HuH-7.5 (cell line): ENCODE results near the gene GCHFR.

ENCODE experiments used
- DNase-seq: peaks from one replicate; pipeline ENCODE4 v3.0.0; 2011; ENCODE audit warnings: low spot score

The GCHFR gene

GRCh38 chr15:40763801-40764628 lies at the start of gene GCHFR:
TSS of gene GCHFR (plus strand) at chr15:40764068. CDS start at chr15:40764181, 113 bp downstream.
- peak; percentile 84 for DNase-seq

GRCh38 chr15:40714144-40714543 lies 49.7 kb upstream of the GCHFR start:
- no peak for DNase-seq

- DNase-seq = no peak
Observed at GRCh38 chr15:40716165-40716564, 47.7 kb upstream of the GCHFR start.

DNA sequence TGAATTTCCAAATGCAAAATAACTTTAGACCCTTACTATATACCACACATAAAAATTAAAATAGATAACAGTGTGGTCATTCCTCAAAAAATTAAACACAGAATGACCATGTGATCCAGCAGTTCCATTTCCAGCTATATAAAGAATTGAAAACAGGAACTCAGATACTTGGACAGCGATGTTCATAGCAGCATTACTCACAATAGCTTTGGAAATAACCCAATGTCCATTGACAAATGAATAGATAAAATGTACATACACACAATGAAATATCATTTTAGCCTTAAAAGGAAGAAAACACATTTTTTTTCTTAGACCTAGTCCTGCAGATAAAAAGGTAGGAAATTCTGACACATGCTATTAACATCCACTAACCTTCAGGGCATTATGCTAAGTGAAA lies 42.2 kb upstream of the GCHFR start:
- no peak for DNase-seq

DNA sequence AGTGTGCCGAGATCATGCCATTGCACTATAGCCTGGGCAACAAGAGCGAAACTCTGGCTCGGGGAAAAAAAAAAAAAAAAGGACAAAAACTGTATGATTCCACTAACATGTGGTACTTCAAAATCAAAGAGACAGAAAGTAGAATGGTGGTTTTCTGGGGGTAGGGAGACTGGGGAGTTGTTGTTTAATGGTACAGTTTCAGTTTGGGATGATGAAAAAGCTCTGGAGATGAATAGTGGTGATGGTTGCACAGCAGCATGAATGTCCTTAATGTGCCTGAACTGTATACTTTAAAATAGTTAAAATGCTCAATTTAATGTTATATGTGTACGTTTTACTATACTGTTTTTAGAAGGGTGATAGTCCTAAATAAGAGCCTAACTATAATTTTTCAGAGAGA lies 41.5 kb upstream of the GCHFR start:
- no peak for DNase-seq

GRCh38 chr15:40722934-40723333 lies 40.9 kb upstream of the GCHFR start:
- no peak for DNase-seq

- no peak for DNase-seq
Observed at GRCh38 chr15:40723919-40724318, 39.9 kb upstream of the GCHFR start.

GRCh38 chr15:40731034-40731433 lies 32.8 kb upstream of the GCHFR start:
- DNase-seq = no peak

DNA sequence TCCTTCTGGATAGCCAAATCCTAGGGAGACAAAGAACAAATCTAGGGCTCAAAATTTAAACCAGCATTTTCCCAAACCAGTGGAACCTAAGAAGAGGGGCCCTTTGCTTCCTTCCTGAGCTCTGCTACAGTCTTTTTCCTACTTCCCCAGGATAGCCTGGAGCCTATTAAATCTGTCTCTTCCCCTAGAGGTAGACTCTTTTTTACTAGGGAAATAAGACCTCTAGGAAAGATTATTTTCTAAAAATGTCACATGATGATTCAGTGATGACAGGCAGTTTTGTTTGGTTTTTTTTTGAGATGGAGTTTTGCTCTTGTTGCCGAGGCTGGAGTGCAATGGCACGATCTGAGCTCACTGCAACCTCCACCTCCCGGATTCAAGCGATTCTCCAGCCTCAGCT lies 27.3 kb upstream of the GCHFR start:
- no peak for DNase-seq

- DNase-seq = no peak
Observed at GRCh38 chr15:40737048-40737447, 26.8 kb upstream of the GCHFR start.

DNA sequence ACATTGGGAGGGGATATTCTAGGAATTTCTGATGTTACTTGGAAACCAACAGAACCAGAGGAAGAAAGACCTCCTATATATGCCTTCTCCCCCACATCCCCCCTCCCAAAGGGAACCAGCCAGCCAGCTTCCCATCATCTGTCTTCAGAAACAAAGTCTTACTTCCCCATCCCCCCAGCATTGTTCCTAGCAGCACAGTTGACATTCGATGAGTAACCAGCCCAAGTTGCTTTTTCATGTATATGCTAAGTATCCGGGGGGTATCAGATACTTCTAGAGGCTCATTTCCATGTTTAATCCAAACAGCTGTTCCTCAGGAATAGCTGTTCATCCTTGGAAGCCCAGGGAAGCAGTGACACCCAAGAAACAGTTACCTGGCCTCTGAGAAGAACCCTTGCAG lies 24.8 kb upstream of the GCHFR start:
- no peak for DNase-seq

DNA sequence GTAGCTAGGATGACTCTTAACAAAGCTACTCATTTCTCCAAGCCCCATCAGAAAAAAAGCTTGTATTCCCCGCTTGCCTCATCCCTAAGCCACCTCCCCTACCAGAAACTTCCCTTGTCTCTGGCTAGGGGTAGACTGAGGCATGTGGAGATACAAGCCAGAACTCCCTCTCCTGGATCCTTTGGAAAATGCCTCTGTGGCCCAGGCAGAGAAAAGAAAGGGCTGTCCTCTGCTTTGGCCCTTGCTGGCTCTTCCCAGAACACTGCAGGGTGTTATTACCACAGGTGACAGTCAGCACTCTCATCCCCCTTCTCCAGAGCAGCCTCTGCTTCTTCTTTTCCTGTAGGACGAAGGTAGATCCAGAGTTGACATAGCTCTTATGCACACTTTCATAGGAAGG lies 24.0 kb upstream of the GCHFR start:
- no peak for DNase-seq

GRCh38 chr15:40743485-40743901 lies 20.4 kb upstream of the GCHFR start:
- DNase-seq = no peak

DNA sequence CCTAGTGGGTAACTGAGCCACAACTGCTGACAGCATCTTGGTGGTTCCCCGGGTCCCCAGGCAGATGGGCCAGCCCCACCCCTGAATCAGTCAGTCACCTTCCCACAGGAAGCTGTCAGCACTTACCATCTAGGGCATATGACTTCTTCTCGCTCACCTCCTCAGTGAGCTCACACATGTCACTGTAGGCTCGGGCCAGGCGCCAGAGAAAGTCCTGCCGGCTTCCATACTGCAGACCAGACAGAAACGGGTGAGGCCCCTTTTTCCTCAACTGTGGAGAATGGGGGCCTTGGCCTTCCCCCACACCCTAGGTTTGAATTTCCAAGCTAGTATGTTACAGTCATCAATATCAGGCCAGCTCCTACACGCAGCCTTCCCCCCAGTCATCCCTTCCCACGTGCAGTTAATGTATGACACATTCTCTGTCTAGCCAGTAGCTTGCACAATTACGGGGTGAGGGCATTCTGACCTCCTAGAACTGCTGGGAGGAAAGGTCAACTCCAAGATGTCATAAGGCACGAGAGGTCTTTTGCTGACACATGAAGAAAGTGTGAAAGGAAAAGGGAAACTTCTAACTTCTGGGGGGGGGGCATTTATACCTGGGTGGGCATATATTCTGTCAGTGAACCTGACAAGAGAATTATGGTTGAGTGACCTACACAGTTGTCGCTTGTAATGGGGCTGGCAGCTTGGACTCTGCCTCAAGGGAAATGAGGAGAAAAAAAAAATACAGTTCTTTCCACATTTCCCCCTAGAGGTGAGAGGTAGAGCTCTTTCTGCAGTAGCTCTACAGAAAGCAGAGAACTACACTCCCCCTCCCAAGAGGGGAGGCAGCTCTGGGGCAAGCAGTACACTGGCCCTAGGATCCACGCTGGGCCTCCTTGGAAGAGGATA lies 19.7 kb upstream of the GCHFR start:
- no peak for DNase-seq

GRCh38 chr15:40744815-40745152 lies 19.1 kb upstream of the GCHFR start:
- DNase-seq = no peak

GRCh38 chr15:40746916-40747418 lies 16.9 kb upstream of the GCHFR start:
- no peak for DNase-seq

- no peak for DNase-seq
Observed at GRCh38 chr15:40747685-40748631, 15.9 kb upstream of the GCHFR start.

DNA sequence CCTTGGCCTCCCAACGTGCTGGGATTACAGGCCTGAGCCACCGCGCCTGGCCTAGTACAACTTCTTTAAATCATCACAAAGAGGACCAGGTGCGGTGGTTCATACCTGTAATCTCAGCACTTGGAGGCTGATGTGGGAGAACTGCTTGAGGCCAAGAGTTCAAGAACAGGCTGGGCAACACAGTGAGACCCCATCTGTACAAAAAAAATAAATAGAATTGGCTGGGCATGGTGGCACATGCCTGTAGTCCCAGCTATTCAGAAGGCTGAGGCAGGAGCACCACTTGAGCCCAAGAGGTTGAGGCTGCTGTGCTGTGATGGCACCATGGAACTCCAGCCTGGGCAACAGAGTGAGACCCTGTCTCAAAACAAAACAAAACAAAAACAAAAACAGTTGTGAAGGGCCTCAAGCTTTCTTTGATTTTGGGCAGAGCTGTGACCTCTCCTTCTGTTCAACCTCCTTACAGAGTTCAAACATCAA lies 14.7 kb upstream of the GCHFR start:
- DNase-seq = no peak

- DNase-seq = no peak
Observed at GRCh38 chr15:40750885-40751284, 13.0 kb upstream of the GCHFR start.

DNA sequence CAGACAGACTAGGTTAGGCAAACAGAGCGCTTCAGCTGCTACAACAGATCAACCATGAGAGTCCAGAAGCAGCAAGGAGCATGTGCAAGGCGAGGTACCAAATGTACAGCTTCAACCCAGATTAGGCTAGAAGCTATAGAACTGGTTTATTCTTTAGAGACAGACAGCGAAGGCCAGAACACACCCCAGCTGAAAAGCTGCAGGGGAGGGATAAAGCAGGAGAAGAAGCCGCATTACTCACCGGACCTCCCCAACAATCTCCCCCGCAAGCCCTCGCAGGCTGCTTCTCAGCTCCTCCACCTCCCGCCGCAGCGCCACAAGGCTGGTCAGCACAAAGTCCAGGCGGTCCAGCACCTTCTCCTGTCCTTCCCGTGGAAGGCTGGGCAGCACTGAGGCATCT lies 12.1 kb upstream of the GCHFR start:
- DNase-seq = no peak

DNA sequence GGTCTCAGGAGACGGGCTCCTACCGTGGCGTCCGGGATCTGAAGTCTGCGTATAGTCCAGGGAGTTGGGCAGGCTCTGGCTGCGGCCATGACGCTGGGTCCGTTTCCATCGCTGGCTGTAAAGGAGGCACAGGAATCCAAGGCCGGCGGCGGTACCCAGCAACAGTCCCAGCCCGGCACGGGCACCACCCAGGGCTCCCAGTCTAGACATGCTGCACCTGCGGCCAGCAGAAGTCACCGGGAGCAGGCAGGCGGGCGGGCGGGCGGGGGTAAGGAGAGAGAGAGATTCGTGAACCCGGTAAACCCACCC lies 9.3 kb upstream of the GCHFR start:
- no peak for DNase-seq
